Endodermal cell (in vitro differentiated cells): Measurements from ENCODE around the gene CD72. TPM values are rescaled to one million over a fixed set of nuclear protein-coding genes. Genes with fewer than 3 reads are reported as not detected.
"Not testable (repeated sequence)": the region's sequence is repeated elsewhere in the genome, so short reads cannot be mapped to it uniquely, and the experiment has no call there.

ENCODE experiments used
- DNase-seq: peaks from one replicate; pipeline ENCODE4 v3.0.0-alpha.2; 2017
- H3K27ac ChIP-seq: 2 replicates; pipeline ENCODE4 v1.5.1; 2013; ENCODE audit warnings: mild to moderate bottlenecking, low read depth, low read length, moderate library complexity
- H3K27me3 ChIP-seq: 2 replicates; pipeline ENCODE4 v1.6.1; 2013; ENCODE audit warnings: mild to moderate bottlenecking, low read length, moderate library complexity; ENCODE audit not compliant: insufficient read depth, control insufficient read depth, poor library complexity, severe bottlenecking
- H3K36me3 ChIP-seq: 2 replicates; pipeline ENCODE4 v1.7.0; 2013; ENCODE audit warnings: mild to moderate bottlenecking, low read length, moderate library complexity; ENCODE audit not compliant: control insufficient read depth, insufficient read depth
- H3K4me1 ChIP-seq: one replicate; pipeline ENCODE4 v1.7.0; 2013; ENCODE audit warnings: low read length; ENCODE audit not compliant: control insufficient read depth, insufficient read depth
- H3K4me3 ChIP-seq: 2 replicates; pipeline ENCODE4 v1.5.1; 2013; ENCODE audit warnings: mild to moderate bottlenecking, low read length, moderate library complexity
- H3K9ac ChIP-seq: 2 replicates; pipeline ENCODE4 v1.6.1; 2013; ENCODE audit warnings: mild to moderate bottlenecking, low read length, moderate library complexity; ENCODE audit not compliant: poor library complexity, severe bottlenecking; ENCODE audit errors: extremely low read depth
- H3K9me3 ChIP-seq: 2 replicates; pipeline ENCODE4 v1.6.1; 2013; ENCODE audit warnings: mild to moderate bottlenecking, low read length, moderate library complexity; ENCODE audit not compliant: control insufficient read depth
- H3K27ac Mint-ChIP-seq: 2 replicates; pipeline ENCODE4 v1.8.0; 2020; ENCODE audit warnings: mixed read lengths
- H3K27me3 Mint-ChIP-seq: 2 replicates; pipeline ENCODE4 v1.8.0; 2021; ENCODE audit warnings: mild to moderate bottlenecking, mixed read lengths; ENCODE audit not compliant: insufficient read depth
- H3K36me3 Mint-ChIP-seq: 2 replicates; pipeline ENCODE4 v1.8.0; 2020; ENCODE audit warnings: low read depth, mixed read lengths
- H3K4me1 Mint-ChIP-seq: 2 replicates; pipeline ENCODE4 v1.8.0; 2020; ENCODE audit warnings: mixed read lengths
- H3K4me3 Mint-ChIP-seq: 2 replicates; pipeline ENCODE4 v1.8.0; 2020; ENCODE audit warnings: mild to moderate bottlenecking, moderate library complexity, mixed read lengths
- H3K9me3 Mint-ChIP-seq: 2 replicates; pipeline ENCODE4 v1.8.0; 2020; ENCODE audit warnings: mild to moderate bottlenecking, mixed read lengths
- CTCF ChIP-seq: fragments of 200-600 bp; sonication (generic); conservative IDR thresholded peaks from 2 replicates; pipeline ENCODE4 v1.5.0; 2021; ENCODE audit warnings: antibody characterized with exemption, mild to moderate bottlenecking
- WGBS, 2 experiments: methylation state at CpG; one replicate each; pipeline versions ENCODE4 v1.1.5 to v1.1.7; 2013; ENCODE audit warnings: missing lambda C conversion rate in 2 of 2, mixed read lengths in 1 of 2; ENCODE audit not compliant: insufficient coverage in 1 of 2, insufficient read length in 1 of 2; 5-methylcytosine and 5-hydroxymethylcytosine counted together
- total RNA-seq, 2 donors: library from RNA; stranded (reverse); fragmentation: NEBNext Ultra II Directional in 1 of 2; extraction: Animal tissue kit (Norgen Biotek cat#: 25700) in 1 of 2; gene quantifications; 2 replicates in 1 of 2; 3 replicates in 1 of 2; pipeline ENCODE4 v1.2.1, GENCODE V29; 2021

Gene CD72
- total RNA-seq, 2 donors from 2014 or later: 2.4 to 6.9 TPM

GRCh38 chr9:35579659-35580227 is 38.5 kb downstream of the CD72 start:
- peak; percentile 13 for TF ChIP-seq CTCF
- DNase-seq, H3K27ac ChIP-seq, H3K4me3 ChIP-seq, H3K27me3 ChIP-seq, H3K36me3 ChIP-seq, H3K36me3 Mint-ChIP-seq, H3K9ac ChIP-seq, H3K4me1 ChIP-seq, H3K27ac Mint-ChIP-seq, H3K4me3 Mint-ChIP-seq, H3K4me1 Mint-ChIP-seq, H3K27me3 Mint-ChIP-seq: not testable (repeated sequence)
- H3K9me3 Mint-ChIP-seq: peaks cover 37% of the 10 kb centered on the region
- peaks cover 26% of the 10 kb centered on the region for H3K9me3 ChIP-seq
- 93 to 100% methylated on average over 1 of the region's 1 CpG for WGBS, 2 experiments

GRCh38 chr9:35579130-35579529 is 39.1 kb downstream of the CD72 start:
- H3K9me3 Mint-ChIP-seq: peaks cover 37% of the 10 kb centered on the region
- TF ChIP-seq CTCF: no peak
- H3K27me3 Mint-ChIP-seq: no peaks in the 10 kb centered on the region
- DNase-seq: no peak
- no peak overlapping the region for H3K27ac Mint-ChIP-seq
- whole genome bisulfite sequencing, 2 experiments: 89% methylated on average over 1 of the region's 1 CpG; no CpG with 5 or more reads in 1 of the 2 experiments
- no peak overlapping the region for H3K4me3 ChIP-seq
- no peaks in the 10 kb centered on the region for H3K27me3 ChIP-seq
- H3K36me3 Mint-ChIP-seq: peaks cover 4% of the 10 kb centered on the region
- H3K36me3 ChIP-seq: no peaks in the 10 kb centered on the region
- no peak overlapping the region for H3K9ac ChIP-seq
- no peak overlapping the region for H3K27ac ChIP-seq
- H3K4me3 Mint-ChIP-seq: no peak overlapping the region
- no peaks in the 10 kb centered on the region for H3K4me1 ChIP-seq
- peaks cover 4% of the 10 kb centered on the region for H3K4me1 Mint-ChIP-seq
- peaks cover 26% of the 10 kb centered on the region for H3K9me3 ChIP-seq

GRCh38 chr9:35577486-35577885 is 40.7 kb downstream of the CD72 start:
- no peaks in the 10 kb centered on the region for H3K36me3 ChIP-seq
- H3K4me1 ChIP-seq: no peaks in the 10 kb centered on the region
- no peaks in the 10 kb centered on the region for H3K27me3 ChIP-seq
- peaks cover 4% of the 10 kb centered on the region for H3K36me3 Mint-ChIP-seq
- no peak overlapping the region for H3K4me3 Mint-ChIP-seq
- no peak overlapping the region for H3K27ac ChIP-seq
- no peaks in the 10 kb centered on the region for H3K4me1 Mint-ChIP-seq
- peaks cover 37% of the 10 kb centered on the region for H3K9me3 Mint-ChIP-seq
- WGBS, 2 experiments: 90 to 100% methylated on average over 4 to 5 of the region's 5 CpGs
- no peak for TF ChIP-seq CTCF
- H3K27ac Mint-ChIP-seq: no peak overlapping the region
- H3K9ac ChIP-seq: no peak overlapping the region
- no peaks in the 10 kb centered on the region for H3K27me3 Mint-ChIP-seq
- no peak for DNase-seq
- no peak overlapping the region for H3K4me3 ChIP-seq
- H3K9me3 ChIP-seq: peaks cover 26% of the 10 kb centered on the region
